A549 (cell line): Measurements from ENCODE around the gene TSPAN10.
"Not testable (repeated sequence)": the region's sequence is repeated elsewhere in the genome, so short reads cannot be mapped to it uniquely, and the experiment has no call there.

Experiments used
- BCL3 ChIP-seq: fragments of >200 bp; sonication (Bioruptor Twin); formaldehyde crosslinking; IDR thresholded peaks from 3 replicates; pipeline ENCODE4 v1.6.1; 2016
- CBX2 ChIP-seq: fragments of 200-600 bp; sonication (generic); IDR thresholded peaks from 2 replicates; pipeline ENCODE4 v1.6.1; 2016; ENCODE audit warnings: low read depth, mild to moderate bottlenecking, borderline replicate concordance
- KDM1A ChIP-seq: fragments of 200-600 bp; sonication (generic); IDR thresholded peaks from 2 replicates; pipeline ENCODE4 v1.6.1; 2016; ENCODE audit warnings: low read depth, mild to moderate bottlenecking
- PHF8 ChIP-seq: fragments of 200-600 bp; sonication (generic); IDR thresholded peaks from 2 replicates; pipeline ENCODE4 v1.6.1; 2016; ENCODE audit warnings: low read depth, mild to moderate bottlenecking, antibody characterized with exemption, moderate library complexity, borderline replicate concordance
- POLR2A ChIP-seq: IDR thresholded peaks from 2 replicates; pipeline ENCODE4 v1.6.1; 2012; ENCODE audit warnings: mild to moderate bottlenecking, low read length
- REST ChIP-seq: fragments of 200-600 bp; sonication (generic); IDR thresholded peaks from 2 replicates; pipeline ENCODE4 v1.6.1; 2016; ENCODE audit warnings: antibody characterized with exemption, mild to moderate bottlenecking, moderate library complexity
- SREBF2 ChIP-seq: fragments of 450-650 bp; IDR thresholded peaks from 2 replicates; pipeline ENCODE4 v1.6.1; 2014; ENCODE audit warnings: mild to moderate bottlenecking, moderate library complexity
- TF ChIP-seq, protein P1 (sequence below): IDR thresholded peaks from 2 replicates; pipeline ENCODE4 v1.6.1; 2012
- TF ChIP-seq, protein P2 (sequence below): fragments of >200 bp; sonication (Bioruptor Twin); formaldehyde crosslinking; IDR thresholded peaks from 3 replicates; pipeline ENCODE4 v1.5.1; 2016
- TF ChIP-seq, protein P3 (sequence below): IDR thresholded peaks from 2 replicates; pipeline ENCODE4 v1.6.1; 2012

DNA sequence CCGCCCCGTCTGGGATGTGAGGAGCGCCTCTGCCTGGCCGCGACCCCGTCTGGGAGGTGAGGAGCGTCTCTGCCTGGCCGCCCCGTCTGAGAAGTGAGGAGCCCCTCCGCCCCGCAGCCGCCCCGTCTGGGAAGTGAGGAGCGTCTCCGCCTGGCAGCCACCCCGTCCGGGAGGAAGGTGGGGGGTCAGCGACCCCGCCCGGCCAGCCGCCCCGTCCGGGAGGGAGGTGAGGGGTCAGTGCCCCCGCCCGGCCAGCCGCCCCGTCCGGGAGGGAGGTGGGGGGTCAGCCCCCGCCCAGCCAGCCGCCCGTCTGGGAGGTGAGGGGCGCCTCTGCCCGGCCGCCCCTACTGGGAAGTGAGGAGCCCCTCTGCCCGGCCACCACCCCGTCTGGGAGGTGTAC lies 18.7 kb upstream of the TSPAN10 start:
- TF ChIP-seq, protein P1, sequence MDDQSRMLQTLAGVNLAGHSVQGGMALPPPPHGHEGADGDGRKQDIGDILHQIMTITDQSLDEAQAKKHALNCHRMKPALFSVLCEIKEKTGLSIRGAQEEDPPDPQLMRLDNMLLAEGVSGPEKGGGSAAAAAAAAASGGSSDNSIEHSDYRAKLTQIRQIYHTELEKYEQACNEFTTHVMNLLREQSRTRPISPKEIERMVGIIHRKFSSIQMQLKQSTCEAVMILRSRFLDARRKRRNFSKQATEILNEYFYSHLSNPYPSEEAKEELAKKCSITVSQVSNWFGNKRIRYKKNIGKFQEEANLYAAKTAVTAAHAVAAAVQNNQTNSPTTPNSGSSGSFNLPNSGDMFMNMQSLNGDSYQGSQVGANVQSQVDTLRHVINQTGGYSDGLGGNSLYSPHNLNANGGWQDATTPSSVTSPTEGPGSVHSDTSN = not testable (repeated sequence)
- TF ChIP-seq, protein P2, sequence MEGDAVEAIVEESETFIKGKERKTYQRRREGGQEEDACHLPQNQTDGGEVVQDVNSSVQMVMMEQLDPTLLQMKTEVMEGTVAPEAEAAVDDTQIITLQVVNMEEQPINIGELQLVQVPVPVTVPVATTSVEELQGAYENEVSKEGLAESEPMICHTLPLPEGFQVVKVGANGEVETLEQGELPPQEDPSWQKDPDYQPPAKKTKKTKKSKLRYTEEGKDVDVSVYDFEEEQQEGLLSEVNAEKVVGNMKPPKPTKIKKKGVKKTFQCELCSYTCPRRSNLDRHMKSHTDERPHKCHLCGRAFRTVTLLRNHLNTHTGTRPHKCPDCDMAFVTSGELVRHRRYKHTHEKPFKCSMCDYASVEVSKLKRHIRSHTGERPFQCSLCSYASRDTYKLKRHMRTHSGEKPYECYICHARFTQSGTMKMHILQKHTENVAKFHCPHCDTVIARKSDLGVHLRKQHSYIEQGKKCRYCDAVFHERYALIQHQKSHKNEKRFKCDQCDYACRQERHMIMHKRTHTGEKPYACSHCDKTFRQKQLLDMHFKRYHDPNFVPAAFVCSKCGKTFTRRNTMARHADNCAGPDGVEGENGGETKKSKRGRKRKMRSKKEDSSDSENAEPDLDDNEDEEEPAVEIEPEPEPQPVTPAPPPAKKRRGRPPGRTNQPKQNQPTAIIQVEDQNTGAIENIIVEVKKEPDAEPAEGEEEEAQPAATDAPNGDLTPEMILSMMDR = not testable (repeated sequence)
- not testable (repeated sequence) for TF ChIP-seq POLR2A, PHF8, CBX2, REST, KDM1A, BCL3, SREBF2
- TF ChIP-seq, protein P3, sequence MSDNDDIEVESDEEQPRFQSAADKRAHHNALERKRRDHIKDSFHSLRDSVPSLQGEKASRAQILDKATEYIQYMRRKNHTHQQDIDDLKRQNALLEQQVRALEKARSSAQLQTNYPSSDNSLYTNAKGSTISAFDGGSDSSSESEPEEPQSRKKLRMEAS = not testable (repeated sequence)
